HG02588 (cell line): ENCODE results near the gene CAPG.
"Not testable (repeated sequence)": the region's sequence is repeated elsewhere in the genome, so short reads cannot be mapped to it uniquely, and the experiment has no call there.

ENCODE experiments used
- ATAC-seq: cut with Tn5 transposase; IDR thresholded peaks from one replicate; pipeline ENCODE4 v1.9.1; 2021; ENCODE audit warnings: mild to moderate bottlenecking, moderate library complexity; ENCODE audit not compliant: unreplicated experiment

Gene CAPG

DNA sequence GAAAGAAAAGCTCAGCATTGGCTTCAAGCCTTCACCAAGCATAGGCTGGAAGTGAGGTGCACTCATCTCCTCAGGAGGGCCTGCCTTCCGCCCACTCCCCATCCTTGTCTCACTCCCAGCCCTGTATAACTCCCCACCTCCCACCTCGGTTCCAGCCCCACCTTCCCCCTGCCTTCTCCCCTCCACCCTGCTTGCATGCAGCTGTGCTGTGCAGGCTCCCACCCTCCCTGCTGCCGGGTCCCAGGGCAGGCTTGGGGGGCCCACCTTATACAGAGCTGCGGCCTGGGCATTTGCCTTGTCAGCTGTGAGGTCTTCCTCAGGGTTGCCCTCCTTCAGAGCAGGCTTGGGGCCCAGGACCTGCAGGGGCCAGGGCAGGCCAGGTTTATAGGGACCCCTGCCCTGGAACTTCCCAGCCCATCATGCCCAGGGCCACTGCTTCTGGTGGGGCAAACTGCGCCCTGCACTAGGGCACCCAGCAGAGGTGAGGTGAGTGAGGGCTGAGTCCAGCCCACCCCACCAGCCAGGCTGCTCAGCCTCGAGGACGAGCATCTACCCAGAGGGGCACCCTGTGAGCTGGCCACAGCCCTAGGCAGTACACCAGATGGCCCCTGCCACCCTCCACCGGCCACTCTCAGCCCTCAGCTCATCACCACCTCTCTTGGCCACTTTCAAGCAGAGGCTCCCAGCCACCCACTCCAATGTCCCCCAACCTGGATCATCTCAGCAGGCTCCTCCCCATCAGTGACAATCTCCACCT, 11.6 kb downstream of the CAPG start:
- ATAC-seq: no peak

DNA sequence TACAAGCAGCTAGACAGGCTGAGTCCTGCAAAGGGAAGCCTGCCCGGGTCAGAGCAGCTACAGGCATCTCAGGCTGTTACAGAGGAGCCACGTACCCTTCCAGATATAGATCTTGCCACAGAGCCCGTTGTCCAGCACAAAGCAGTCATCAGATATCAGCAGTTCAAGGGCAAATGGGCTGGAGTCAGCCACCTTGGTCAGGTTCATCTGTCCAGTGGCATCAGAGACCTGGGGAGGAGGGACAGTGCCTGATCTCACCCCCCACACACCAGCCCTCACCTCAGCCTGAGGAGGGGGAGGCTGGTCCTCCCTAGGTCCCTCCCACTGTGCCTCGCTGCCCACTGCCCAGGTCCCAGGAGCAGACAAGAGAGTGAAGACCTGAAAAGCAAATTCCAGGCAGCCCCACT, 12.2 kb downstream of the CAPG start:
- ATAC-seq: no peak

DNA sequence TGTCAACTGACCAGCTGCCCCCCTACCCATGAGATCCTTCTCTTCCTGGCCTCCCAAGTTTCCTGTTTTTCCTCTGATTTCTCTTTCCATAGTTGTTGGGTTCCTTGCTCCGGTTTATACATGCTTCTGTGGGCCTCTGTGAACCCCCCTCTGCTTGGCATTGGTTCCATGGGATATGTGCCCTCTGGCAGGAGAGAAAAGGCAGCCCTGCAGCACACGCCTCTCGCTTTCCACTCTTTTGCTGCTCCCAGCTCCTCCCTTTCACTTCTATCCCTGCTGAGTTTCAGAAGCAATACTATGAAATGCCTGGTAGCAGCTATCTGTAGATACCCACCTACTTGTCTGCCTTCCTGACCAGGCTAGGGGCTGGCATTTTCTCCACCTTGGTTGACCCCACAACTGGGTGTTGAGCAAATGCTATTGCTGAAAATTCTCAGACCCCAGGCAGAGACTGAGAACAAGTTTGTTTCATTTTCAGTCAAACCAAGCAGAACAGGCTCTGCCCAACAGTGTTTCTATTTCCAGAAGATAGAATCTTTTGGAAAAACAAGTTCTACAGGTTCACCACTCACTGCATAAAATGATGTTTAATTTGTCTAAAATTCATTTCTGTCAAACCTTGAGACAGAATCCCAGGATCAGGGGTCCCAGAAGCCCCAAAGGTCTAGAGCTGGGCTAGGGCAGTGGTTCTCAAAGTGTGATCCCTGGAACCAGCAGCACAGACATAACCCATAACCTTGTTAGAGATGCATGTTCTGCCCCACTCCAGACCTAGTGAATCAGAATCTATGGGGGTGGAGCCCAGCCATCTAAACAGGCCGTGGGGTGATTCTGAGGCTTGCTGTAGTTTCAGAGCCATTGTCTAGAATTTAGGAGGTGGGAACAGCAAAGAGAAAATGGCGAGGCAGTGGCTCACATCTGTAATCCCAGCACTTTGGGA, 13.4 kb downstream of the CAPG start:
- ATAC-seq: no peak

DNA sequence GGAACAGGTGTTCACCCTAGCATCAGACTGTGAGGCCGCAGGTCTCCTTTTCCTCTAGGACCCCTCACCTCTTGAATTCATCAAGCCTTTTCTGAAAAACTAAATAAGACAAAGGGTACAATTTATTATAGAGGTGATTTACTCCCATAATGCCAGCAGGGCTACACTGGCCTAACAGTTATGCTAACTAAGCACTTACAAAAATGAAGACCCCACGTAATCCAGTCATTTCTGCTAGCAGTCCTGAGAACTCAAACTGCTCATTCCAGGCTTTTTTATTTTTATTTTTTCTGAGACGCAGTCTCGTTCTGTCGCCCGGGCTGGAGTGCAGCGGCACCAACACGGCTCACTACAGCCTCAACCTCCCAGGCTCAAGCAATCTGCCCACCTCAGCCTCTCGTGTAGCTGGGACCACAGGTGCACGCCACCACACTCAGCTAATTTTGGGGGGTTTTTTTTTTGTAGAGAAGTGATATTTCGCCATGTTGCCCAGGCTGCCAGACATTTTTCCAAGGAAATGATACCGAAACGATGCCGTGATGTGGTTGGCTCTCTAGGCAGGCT, 14.2 kb downstream of the CAPG start:
- no peak for ATAC-seq

DNA sequence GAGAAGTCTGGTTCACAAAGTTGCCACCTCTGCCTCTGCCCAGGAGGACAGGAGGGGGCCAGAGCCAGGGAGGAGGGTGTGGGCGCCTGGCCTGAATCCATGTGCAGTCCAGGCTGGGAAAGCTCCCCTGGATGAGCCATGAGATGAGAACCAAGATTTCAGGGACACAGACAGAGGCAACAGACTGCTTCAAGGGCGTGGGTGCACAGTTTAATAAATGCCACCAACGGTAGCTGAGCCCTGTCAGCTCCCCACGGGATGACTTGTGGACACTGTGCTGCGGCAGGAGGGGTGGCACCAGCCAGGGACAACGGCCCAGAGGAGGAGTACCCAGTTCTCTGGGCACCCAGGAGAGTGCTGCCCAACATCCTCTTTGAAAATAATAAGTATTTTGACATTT, 15.2 kb downstream of the CAPG start:
- ATAC-seq: no peak

DNA sequence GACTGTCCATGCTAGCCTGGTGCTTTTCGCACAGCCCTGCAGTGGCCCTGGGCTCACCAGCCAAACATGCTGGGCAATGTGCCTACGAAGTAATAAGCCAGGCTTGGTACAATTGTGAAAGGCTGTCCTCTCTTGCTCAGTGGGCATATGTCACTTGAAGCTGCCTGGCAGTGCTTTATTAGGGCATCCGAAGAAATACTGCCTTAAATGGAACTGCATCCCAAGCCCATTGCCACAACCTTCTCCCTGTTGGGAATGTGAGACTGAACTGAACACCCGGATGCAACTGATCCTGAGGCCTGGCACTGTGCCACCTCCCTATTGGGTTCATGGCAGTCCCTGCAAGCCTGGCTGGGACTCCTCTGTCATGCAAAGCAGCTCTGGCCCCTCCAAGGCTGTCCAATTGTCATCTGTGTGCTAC, 15.9 kb downstream of the CAPG start:
- ATAC-seq: no peak

DNA sequence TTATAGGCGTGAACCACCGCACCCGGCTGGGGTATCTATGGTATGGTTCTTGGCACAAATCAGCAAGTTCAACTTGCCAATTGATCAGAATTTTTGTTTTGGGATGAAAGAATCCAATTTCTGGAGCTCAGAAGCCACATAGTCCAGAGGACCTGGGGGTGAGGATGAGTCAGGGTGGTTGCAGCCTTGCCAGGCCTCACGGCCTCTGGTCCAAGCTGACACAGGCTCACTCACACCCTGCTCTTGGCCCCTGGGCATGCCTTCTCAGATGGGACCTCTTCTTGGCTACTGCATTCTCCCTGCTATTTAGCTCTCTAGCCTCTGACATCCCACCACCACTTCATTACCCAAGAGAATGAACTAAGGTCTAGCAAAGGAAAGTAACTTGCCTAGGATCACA, 16.3 kb downstream of the CAPG start:
- ATAC-seq: no peak

DNA sequence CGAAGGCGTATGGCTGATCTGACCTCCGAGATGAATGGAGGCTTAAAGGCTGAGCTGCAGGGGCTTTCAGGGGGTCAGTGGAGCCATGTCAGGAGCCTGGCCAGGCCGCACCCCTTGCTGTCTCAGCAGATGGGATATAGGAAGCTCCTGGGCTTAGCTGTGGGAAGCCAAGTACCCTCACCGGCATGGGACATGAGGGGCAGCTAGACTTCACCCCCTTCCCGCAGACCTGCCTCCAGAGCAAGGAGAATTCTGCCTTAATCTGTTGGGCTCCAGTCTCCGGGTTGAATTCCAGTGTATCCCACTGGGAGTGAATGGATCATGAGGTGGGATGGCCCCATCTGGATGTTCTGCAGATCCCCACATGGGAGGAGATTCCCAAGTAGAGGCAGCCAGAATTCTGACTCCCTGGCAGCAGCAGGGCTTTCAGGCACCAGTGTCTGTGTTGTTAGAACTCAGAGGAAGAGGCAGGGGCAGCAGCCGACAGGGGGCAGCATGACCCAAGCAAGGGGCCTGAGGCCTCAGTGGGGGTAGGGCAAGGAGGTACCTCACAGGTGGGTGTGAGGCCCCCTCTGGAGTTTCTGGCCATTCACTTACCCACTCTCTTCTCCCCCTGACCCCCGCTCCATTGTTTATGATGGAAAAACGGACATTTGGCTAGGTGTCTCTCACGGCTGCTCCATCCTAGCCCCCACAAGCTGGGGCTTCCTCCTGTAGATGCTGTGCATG, 19.1 kb downstream of the CAPG start:
- no peak for ATAC-seq

DNA sequence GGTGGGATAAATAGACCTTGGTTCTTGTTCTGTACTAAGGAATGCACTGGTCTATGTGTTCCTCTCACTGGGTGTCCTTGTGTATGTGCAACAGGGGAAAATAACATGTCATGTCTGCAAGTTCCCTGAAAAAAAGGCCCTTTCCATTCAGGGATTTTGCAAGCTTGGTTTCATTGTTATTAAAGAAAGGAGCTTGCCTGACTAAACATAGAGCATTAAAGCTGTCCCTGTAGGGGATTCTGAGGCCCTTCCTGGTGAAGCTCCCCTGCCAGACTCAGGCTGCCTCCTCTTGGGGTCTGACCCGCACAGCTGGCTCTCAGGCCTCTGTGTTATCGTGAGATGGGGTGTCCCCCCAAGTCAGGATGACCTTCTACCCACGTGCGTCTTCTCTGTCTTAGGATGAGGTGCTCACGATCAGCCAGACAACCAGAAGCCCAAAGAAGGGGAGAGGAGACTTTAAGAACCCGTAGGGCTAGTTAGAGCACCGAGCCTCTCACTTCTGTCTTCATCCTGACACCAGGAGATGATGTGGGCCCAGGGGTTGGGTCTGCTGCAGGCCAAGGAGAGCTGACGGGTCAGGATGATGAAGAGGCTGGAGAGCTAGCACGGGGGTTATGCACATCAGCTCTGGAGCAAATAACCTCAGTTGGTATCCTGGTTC, 21.2 kb downstream of the CAPG start:
- ATAC-seq: no peak

DNA sequence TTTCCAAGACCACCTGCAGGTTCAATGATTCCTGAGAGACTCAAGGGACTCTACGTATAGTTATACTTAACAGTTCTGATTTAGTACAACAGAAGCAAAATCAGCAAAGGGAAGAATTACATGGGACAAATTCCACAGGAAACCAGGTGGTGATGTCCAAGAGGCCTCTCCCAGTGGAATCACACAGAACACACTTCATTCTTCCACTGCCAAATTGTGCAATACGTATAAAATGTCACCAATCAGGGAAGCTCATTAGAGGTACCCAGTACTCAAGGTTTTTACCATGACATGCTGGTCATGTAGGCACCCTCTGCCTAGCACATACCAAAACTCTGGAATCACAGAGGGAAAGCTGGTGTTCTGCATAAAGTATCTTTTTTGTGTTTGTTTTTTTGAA, 22.4 kb downstream of the CAPG start:
- ATAC-seq: no peak

DNA sequence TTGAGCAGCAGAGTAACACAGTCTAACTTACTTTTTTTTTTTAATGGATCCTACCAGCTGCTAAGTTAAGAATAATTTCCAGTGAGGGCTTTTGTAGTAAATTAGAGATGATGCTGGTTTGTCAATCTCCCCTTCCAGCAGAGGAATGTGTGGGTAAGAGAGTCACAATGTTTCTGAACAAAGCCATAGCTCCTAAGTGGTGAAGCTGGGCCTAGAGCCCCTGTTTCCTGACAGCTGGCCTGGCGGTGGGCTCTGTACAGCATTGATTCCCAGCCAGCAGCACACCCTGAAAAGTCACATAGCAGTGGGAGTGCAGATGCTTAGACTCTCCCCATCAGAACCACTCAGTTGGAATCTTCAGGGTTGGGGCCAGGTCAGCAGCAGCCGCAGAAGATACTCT, 24.4 kb downstream of the CAPG start:
- ATAC-seq: no peak

DNA sequence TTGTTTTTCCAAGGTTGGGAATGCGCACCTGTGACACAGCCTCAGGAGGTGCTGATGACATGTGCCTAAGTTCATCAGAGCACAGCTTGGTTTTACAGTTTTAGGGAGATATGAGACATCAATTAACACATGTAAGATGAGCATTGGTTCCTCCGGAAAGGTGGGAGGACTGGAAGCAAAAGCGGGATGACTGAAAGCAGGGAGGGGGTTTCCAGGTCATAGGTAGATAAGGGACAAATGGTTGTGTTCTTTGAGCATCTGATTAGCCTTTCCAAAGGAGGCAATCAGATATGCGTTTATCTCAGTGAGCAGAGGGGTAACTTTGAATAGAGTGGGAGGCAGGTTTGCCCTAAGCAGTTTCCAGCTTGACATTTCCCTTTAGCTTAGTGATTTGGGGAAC, 26.3 kb downstream of the CAPG start:
- no peak for ATAC-seq

DNA sequence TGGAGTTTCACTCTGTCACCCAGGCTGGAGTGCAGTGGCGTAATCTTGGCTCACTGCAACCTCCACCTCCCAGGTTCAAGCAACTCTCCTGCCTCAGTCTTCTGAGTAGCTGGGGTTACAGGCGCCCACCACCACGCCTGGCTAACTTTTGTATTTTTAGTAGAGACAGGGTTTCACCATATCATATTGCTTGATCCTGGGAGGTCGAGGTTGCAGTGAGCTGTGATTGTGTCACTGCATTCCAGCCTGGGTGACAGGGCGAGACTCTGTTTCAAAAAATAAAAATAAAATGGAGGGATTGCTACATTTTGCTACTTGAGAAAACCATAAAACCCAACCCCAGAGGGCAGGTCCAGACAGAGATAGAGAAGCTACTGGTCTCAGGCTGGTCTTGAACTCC, 27.0 kb downstream of the CAPG start:
- ATAC-seq: not testable (repeated sequence)

DNA sequence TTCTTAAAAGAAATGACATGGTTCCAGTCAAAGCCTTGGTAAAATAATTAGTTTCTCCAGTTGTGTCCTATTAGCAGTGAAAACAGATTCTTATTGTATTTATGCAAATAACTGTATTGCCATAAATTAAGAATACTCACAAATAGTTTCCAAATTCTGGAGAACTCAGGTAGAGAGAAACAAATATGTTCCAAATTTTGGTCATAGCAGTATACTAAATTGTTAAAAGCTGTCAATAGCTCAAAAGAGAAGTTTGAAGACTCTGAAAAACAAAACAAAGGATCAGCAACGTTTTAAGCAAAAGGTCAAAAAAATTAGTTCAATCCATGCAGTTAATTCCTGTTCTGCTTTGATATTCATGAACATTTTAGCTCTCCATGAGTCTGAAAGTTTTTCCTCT, 30.1 kb downstream of the CAPG start:
- ATAC-seq: no peak

DNA sequence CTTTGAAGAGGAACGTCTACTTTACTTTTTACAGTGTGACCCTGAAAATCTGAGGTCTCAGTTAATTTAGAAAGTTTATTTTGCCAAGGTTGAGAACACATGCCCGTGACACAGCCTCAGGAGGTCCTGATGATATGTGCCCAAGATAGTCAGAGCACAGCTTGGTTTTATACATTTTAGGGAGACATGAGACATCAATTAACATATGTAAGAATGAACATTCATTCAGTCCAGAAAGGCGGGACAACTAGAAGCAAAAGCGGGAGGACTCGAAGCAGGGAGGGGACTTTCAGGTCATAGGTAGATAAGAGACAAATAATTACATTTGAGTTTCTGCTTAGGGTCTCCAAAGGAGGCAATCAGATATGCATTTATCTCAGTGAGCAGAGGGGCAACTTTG, 31.9 kb downstream of the CAPG start:
- no peak for ATAC-seq

DNA sequence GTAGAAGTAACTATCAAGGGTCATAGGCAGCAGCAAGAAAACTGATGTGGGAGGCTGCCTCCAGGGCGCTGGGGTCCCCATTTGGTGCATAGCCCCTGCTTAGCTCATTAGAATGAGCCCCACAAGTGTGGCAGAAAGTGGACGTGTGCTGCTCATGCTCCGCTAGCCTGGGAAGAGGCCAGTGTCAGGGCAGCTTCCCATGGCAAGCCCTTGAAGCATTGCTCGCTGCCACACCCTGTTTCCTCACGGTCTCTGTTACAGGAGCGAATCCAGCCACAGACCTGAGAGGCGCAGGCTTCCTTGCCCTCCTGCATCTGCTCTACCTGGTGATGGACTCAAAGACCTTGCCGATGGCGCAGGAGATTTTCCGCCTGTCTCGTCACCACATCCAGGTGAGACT, 33.1 kb downstream of the CAPG start:
- ATAC-seq: no peak

DNA sequence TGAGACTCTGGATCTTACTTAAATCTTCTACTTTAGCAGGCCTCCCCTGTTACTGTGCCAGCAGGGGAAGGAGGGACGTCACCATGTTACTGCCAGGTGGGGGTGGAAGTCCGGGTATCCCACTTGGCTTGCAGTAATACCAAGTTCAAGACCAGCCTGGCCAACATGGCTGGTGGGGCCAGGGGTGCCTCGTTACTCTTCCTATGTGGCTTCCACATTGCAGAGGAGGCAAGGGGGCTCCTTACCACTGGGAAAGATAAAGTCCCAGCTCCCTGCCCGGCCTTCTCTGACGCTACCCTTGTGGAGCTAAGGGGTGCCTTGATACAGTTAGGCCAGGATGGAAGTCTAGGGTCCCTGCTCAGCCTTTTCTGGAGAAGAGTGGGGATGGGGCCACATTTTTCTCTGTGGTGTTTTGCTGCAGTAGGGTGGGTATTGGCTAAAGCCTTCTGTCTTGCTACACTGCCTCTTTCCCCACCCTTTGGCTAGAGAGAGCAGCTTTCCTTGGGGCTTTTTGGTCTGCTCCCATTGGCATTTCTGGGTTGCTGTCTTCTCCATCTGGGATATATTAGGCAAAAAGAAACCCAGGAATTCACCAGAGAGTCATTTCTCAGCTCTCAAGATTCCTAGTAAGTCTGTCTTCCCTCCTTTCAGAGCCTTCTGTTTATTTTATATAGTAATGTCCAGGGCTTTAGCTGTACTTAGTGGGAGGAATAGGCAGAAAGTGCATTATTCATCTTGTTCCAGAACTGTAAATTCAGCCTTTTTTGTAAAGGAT, 33.7 kb downstream of the CAPG start:
- ATAC-seq: no peak

DNA sequence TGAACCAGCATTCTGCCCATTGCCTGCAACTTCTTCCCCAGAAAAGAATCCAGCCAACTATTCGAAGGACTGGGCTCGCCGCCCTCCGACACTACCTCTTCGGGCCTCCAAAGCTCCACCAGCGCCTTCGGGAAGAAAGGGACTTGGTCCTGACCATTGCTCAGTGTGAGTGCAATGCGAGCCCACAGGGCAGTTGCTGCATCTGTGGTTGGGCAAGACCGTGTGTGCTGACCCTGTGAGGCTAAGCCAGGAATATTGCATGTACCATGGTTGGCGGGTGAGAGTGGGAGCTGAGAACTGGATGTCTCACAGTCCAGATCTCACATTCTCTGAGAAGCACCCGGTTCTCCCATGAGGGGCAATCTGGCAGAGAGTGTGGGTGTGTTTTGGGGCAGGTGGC, 39.1 kb downstream of the CAPG start:
- ATAC-seq: no peak

DNA sequence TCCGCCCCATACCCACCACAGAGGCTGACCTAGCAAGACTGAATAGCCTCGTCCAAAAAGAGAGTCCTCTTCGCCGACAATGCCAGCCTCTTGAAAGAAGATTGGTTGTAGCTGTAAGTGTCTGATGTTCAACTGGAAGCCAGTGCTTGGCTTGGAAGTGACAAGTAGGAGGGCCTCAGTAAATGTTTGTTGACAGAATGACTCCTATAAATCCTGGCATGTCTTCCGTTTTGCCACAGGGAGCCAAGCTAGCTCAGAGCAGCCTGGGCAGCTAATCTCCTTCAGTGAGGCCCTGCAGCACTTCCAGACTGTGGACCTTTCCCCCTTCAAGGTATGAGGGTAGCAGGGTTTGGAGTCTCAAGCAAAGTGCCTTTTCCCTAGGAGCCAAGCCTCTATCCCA, 40.7 kb downstream of the CAPG start:
- no peak for ATAC-seq

DNA sequence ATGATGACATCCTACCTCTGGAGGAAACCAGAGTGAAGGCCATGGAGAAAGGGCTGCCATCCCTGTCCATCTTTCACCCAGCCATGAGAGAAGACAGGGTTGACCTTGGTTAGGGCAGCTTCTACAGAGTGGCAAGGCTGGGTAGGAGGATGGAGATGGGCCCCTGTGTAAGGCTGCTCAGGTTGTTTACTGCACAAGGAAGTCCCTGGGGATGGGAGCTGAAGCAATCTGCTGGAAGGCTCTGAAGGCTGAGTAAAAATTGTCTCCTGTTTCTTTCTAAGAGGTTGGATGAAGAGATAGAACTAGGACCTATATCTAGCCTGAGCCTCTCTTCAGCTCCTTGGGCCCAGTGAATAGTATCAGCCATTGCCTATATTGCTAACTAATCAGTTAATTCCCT, 41.2 kb downstream of the CAPG start:
- ATAC-seq: no peak
